ENCODE measurements around the gene CRABP2. TPM values are rescaled to one million over a fixed set of nuclear protein-coding genes. Genes with fewer than 3 reads are reported as not detected.

Gene CRABP2
- total RNA-seq, 1 experiment from 2014 or later, result 1.9 TPM

GRCh38 chr1:156662005-156662799 lies 43.2 kb downstream of the CRABP2 start:
- POLR2A ChIA-PET, result interaction anchor here (0.7 to 3.6 kb wide), 9 partner anchors 15 to 157 kb away, joined by 4 to 58 read pairs (median 10); partner anchors contain the start of genes HDGF, ISG20L2, METTL25B and MRPL24
- Mint-ChIP-seq H3K27me3 (ENCODE audit: insufficient read depth, unreplicated experiment) (no peaks in the 10 kb centered on the region), H3K4me3 (ENCODE audit: unreplicated experiment) (no peak overlapping the region)

GRCh38 chr1:156660752-156661112 lies 44.7 kb downstream of the CRABP2 start:
- TF ChIP-seq CTCF (IDR thresholded peaks at IDR 0.05; ENCODE audit: unreplicated experiment), result no peak
- ChIA-PET CTCF (interaction anchor here (0.6 to 13.0 kb wide), 43 partner anchors 11 to 1926 kb away, joined by 3 to 552 read pairs (median 5); partner anchors contain the start of genes CRABP2, HAPLN2, ISG20L2 and METTL25B), POLR2A (interaction anchor here (0.7 to 3.6 kb wide), 30 partner anchors 8 to 467 kb away, joined by 3 to 58 read pairs (median 4); partner anchors contain the start of genes HDGF, ISG20L2, MEF2D and METTL25B)
- intact Hi-C loops (cut with micrococcal nuclease), result loop anchor here (1.0 kb wide), 4 partner anchors 18 to 66 kb away; no protein-coding TSS in a partner anchor
- Mint-ChIP-seq H3K9me3 (ENCODE audit: unreplicated experiment) (no peaks in the 10 kb centered on the region), H3K36me3 (ENCODE audit: insufficient read depth, unreplicated experiment) (peaks cover 18% of the 10 kb centered on the region), H3K27me3 (ENCODE audit: insufficient read depth, unreplicated experiment) (no peaks in the 10 kb centered on the region), H3K27ac (ENCODE audit: low read depth, unreplicated experiment) (peak overlapping the region; percentile 83), H3K4me3 (ENCODE audit: unreplicated experiment) (peak overlapping the region; percentile 87), H3K4me1 (ENCODE audit: insufficient read depth, unreplicated experiment) (peaks cover 49% of the 10 kb centered on the region)
- BruUV-seq (replicated peaks), result TSS peak; percentile 88
- no peak for DNase-seq (ENCODE audit: unreplicated experiment)

More at GRCh38 chr1:156662005-156662799, 43.2 kb downstream of the CRABP2 start:
- CTCF ChIA-PET, result interaction anchor here (0.6 to 13.0 kb wide), 20 partner anchors 12 to 266 kb away, joined by 3 to 552 read pairs (median 9); partner anchors contain the start of genes CRABP2, HAPLN2, ISG20L2 and METTL25B
- H3K4me1 Mint-ChIP-seq (ENCODE audit: insufficient read depth, unreplicated experiment), result peaks cover 54% of the 10 kb centered on the region
- H3K27ac Mint-ChIP-seq (ENCODE audit: low read depth, unreplicated experiment), result no peak overlapping the region
- intact Hi-C loops (cut with micrococcal nuclease), result no loop called here
- DNase-seq (ENCODE audit: unreplicated experiment), result no peak
- BruUV-seq (replicated peaks), result no TSS peak
- peaks cover 18% of the 10 kb centered on the region for H3K36me3 Mint-ChIP-seq (ENCODE audit: insufficient read depth, unreplicated experiment)
- H3K9me3 Mint-ChIP-seq (ENCODE audit: unreplicated experiment), result no peaks in the 10 kb centered on the region
- no peak for TF ChIP-seq CTCF (IDR thresholded peaks at IDR 0.05; ENCODE audit: unreplicated experiment)

- TF ChIP-seq CTCF (IDR thresholded peaks at IDR 0.05; ENCODE audit: unreplicated experiment), result peak; percentile 98
- intact Hi-C loops (cut with micrococcal nuclease), result loop anchor here (1.0 kb wide), 4 partner anchors 18 to 66 kb away; no protein-coding TSS in a partner anchor
- Mint-ChIP-seq H3K4me1 (ENCODE audit: insufficient read depth, unreplicated experiment) (peaks cover 49% of the 10 kb centered on the region), H3K27me3 (ENCODE audit: insufficient read depth, unreplicated experiment) (no peaks in the 10 kb centered on the region), H3K27ac (ENCODE audit: low read depth, unreplicated experiment) (peak overlapping the region; percentile 83), H3K36me3 (ENCODE audit: insufficient read depth, unreplicated experiment) (peaks cover 18% of the 10 kb centered on the region), H3K9me3 (ENCODE audit: unreplicated experiment) (no peaks in the 10 kb centered on the region), H3K4me3 (ENCODE audit: unreplicated experiment) (peak overlapping the region; percentile 87)
- ChIA-PET POLR2A (interaction anchor here (0.7 to 3.6 kb wide), 19 partner anchors 12 to 159 kb away, joined by 3 to 58 read pairs (median 6); partner anchors contain the start of genes HDGF, ISG20L2, MEF2D and METTL25B), CTCF (interaction anchor here (0.6 to 13.0 kb wide), 67 partner anchors 10 to 1439 kb away, joined by 3 to 552 read pairs (median 5); partner anchors contain the start of genes BCAN, CRABP2, HAPLN2 and ISG20L2)
- DNase-seq (ENCODE audit: unreplicated experiment), result peak; percentile 99
- TSS peak; percentile 99 for BruUV-seq (replicated peaks)
These were observed 45.2 kb downstream of the CRABP2 start for GRCh38 chr1:156659988-156660751.
